ENCODE data around the gene SRSF12.

SRSF12 gene

DNA sequence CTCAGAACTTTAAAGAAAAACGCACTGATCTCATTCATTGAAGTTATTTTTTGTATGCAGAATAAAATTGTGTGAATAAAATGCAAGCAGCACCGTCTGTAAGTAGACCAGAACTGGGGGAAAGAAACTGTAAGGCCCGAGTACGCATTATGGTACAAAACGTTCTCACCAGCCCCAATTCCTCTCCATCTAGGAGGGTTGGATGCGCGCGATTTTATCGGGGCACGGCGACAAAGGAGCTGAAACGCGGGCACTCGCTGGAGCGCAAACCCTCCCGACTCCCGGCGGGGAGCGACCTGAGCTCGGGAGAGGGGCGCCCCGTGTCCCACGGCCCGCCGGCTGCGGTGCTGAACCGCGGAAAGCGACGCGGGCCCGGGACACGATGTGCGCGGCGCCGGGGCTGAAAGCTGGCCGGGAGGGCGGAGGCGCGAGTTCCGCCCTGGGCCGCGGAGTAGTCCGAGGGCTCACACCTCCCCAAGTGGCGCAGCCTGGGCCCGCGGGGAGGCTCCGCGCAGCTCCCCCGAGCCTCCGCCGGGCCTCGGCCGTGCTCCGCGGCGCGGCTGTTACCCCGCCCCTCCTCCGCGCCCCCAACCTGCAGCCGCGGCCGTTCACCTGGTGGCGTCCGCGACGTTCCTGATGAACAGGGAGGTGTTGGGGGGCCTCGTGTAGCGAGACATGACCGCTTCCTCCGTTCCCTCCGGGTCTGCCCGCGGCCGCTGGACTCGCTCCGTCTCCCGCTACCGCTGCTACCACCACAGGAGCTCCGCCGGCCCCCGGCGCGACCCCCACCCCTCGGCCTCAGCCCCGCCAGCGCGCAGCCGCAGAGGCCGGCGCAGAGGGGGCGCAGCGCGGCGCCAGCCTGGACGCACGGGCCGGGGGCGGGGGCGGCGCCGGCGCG is at the start of gene SRSF12:
Gene SRSF12 (minus strand): TSS at position 861 of the 898 bp plus-strand sequence. CDS start 184 bp downstream, at position 677.
- ATAC-seq: peak; percentile 87
- TF ChIP-seq RARB (CRISPR knock-in tag; IDR thresholded peaks at IDR 0.05): no peak
- no peak for TF ChIP-seq ZC3H10 (CRISPR knock-in tag; IDR thresholded peaks at IDR 0.05)
- TF ChIP-seq, protein P1, sequence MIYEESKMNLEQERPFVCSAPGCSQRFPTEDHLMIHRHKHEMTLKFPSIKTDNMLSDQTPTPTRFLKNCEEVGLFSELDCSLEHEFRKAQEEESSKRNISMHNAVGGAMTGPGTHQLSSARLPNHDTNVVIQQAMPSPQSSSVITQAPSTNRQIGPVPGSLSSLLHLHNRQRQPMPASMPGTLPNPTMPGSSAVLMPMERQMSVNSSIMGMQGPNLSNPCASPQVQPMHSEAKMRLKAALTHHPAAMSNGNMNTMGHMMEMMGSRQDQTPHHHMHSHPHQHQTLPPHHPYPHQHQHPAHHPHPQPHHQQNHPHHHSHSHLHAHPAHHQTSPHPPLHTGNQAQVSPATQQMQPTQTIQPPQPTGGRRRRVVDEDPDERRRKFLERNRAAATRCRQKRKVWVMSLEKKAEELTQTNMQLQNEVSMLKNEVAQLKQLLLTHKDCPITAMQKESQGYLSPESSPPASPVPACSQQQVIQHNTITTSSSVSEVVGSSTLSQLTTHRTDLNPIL (CRISPR knock-in tag; IDR thresholded peaks at IDR 0.05; ENCODE audit: low read depth): no peak

DNA sequence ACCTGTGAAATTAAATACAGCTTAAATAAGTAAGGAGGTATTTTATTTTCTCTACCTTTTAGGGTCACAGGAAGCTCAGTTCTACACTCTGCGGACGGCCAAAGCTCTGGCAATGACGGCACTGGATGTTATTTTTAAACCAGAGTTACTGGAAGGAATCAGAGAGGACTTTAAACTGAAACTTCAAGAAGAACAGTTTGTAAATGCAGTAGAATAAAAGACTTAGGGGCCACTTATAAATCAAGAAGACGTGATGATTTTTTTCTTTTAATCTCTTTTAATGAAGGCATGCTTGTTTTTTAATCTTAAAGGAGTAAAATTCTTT is 44.1 kb upstream of the SRSF12 start:
- no peak for TF ChIP-seq GLIS3 (CRISPR knock-in tag; IDR thresholded peaks at IDR 0.05)
- TF ChIP-seq RARB (CRISPR knock-in tag; IDR thresholded peaks at IDR 0.05): no peak
- TF ChIP-seq PPARA (CRISPR knock-in tag; IDR thresholded peaks at IDR 0.05; ENCODE audit: borderline replicate concordance): no peak
- TF ChIP-seq, protein P2, sequence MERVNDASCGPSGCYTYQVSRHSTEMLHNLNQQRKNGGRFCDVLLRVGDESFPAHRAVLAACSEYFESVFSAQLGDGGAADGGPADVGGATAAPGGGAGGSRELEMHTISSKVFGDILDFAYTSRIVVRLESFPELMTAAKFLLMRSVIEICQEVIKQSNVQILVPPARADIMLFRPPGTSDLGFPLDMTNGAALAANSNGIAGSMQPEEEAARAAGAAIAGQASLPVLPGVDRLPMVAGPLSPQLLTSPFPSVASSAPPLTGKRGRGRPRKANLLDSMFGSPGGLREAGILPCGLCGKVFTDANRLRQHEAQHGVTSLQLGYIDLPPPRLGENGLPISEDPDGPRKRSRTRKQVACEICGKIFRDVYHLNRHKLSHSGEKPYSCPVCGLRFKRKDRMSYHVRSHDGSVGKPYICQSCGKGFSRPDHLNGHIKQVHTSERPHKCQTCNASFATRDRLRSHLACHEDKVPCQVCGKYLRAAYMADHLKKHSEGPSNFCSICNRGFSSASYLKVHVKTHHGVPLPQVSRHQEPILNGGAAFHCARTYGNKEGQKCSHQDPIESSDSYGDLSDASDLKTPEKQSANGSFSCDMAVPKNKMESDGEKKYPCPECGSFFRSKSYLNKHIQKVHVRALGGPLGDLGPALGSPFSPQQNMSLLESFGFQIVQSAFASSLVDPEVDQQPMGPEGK (CRISPR knock-in tag; IDR thresholded peaks at IDR 0.05; ENCODE audit: borderline replicate concordance): no peak
- TF ChIP-seq TOX (CRISPR knock-in tag; IDR thresholded peaks at IDR 0.05; ENCODE audit: borderline replicate concordance): no peak
- TF ChIP-seq TCF4 (CRISPR knock-in tag; IDR thresholded peaks at IDR 0.05; ENCODE audit: borderline replicate concordance): no peak
- TF ChIP-seq ZNF8 (CRISPR knock-in tag; IDR thresholded peaks at IDR 0.05): no peak
- TF ChIP-seq BACH2 (CRISPR knock-in tag; IDR thresholded peaks at IDR 0.05; ENCODE audit: borderline replicate concordance): no peak
- TF ChIP-seq, protein P3, sequence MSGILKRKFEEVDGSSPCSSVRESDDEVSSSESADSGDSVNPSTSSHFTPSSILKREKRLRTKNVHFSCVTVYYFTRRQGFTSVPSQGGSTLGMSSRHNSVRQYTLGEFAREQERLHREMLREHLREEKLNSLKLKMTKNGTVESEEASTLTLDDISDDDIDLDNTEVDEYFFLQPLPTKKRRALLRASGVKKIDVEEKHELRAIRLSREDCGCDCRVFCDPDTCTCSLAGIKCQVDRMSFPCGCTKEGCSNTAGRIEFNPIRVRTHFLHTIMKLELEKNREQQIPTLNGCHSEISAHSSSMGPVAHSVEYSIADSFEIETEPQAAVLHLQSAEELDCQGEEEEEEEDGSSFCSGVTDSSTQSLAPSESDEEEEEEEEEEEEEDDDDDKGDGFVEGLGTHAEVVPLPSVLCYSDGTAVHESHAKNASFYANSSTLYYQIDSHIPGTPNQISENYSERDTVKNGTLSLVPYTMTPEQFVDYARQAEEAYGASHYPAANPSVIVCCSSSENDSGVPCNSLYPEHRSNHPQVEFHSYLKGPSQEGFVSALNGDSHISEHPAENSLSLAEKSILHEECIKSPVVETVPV (CRISPR knock-in tag; IDR thresholded peaks at IDR 0.05): no peak
- no peak for TF ChIP-seq SNAI2 (CRISPR knock-in tag; IDR thresholded peaks at IDR 0.05)
- no peak for TF ChIP-seq ISL1 (CRISPR knock-in tag; IDR thresholded peaks at IDR 0.05)
- TF ChIP-seq OSR1 (CRISPR knock-in tag; IDR thresholded peaks at IDR 0.05): no peak
- TF ChIP-seq ZFP30 (CRISPR knock-in tag; IDR thresholded peaks at IDR 0.05): no peak
- TF ChIP-seq ZFP3 (CRISPR knock-in tag; IDR thresholded peaks at IDR 0.05): no peak
- no peak for TF ChIP-seq ARNTL (CRISPR knock-in tag; IDR thresholded peaks at IDR 0.05; ENCODE audit: borderline replicate concordance, low read depth)
- TF ChIP-seq, protein P4, sequence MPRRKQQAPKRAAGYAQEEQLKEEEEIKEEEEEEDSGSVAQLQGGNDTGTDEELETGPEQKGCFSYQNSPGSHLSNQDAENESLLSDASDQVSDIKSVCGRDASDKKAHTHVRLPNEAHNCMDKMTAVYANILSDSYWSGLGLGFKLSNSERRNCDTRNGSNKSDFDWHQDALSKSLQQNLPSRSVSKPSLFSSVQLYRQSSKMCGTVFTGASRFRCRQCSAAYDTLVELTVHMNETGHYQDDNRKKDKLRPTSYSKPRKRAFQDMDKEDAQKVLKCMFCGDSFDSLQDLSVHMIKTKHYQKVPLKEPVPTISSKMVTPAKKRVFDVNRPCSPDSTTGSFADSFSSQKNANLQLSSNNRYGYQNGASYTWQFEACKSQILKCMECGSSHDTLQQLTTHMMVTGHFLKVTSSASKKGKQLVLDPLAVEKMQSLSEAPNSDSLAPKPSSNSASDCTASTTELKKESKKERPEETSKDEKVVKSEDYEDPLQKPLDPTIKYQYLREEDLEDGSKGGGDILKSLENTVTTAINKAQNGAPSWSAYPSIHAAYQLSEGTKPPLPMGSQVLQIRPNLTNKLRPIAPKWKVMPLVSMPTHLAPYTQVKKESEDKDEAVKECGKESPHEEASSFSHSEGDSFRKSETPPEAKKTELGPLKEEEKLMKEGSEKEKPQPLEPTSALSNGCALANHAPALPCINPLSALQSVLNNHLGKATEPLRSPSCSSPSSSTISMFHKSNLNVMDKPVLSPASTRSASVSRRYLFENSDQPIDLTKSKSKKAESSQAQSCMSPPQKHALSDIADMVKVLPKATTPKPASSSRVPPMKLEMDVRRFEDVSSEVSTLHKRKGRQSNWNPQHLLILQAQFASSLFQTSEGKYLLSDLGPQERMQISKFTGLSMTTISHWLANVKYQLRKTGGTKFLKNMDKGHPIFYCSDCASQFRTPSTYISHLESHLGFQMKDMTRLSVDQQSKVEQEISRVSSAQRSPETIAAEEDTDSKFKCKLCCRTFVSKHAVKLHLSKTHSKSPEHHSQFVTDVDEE (CRISPR knock-in tag; IDR thresholded peaks at IDR 0.05): no peak
- TF ChIP-seq ZNF565 (CRISPR knock-in tag; conservative IDR thresholded peaks at IDR 0.05; ENCODE audit: low read depth): no peak

DNA sequence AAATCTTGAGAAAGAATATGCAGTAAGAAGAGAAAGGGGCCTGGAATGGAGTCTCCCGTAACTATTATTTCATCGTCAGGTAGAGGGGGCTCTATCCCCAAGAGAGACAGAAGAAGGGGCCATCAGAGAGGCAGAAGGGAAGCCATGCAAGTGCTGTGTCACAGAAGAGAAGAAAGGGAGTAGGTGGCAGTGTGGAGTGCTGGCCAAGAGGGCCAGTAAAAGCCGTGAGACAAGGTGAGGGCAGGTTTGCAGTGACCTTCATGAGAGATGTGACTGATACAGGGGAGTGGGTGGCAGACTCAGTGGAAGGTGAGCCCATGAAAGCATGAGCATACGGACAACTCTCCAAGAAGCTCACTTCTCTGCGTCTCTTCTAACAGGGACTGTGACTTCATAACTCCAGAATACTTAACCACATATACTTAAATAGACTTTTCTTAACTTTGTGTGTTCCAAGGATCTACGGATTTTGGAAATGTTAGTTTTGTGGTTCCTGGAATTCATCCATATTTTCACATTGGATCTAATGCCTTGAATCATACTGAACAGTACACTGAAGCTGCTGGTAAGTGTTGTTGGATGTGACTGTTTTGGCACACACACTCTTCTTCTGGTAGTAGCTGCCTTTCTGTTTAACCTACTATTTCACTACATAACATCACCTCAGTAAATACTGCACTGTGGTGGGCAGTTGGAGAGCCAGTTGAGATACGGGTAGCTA is 43.6 kb upstream of the SRSF12 start:
- no peak for ATAC-seq

More for the DNA sequence above, 44.1 kb upstream of the SRSF12 start:
- ATAC-seq: no peak

More for the DNA sequence above, 43.6 kb upstream of the SRSF12 start:
- TF ChIP-seq ZNF8 (CRISPR knock-in tag; IDR thresholded peaks at IDR 0.05) (no peak), TCF4 (CRISPR knock-in tag; IDR thresholded peaks at IDR 0.05; ENCODE audit: borderline replicate concordance) (no peak), OSR1 (CRISPR knock-in tag; IDR thresholded peaks at IDR 0.05) (no peak), ESRRG (CRISPR knock-in tag; IDR thresholded peaks at IDR 0.05) (no peak)
- TF ChIP-seq, protein P3 (CRISPR knock-in tag; IDR thresholded peaks at IDR 0.05): no peak

Measured in SK-N-SH treated with all-trans-retinoic acid at 6 μM for 48 hours (cell line).